GM19452 (cell line): ENCODE measurements around the gene RREB1.
"Not testable (repeated sequence)": the region's sequence is repeated elsewhere in the genome, so short reads cannot be mapped to it uniquely, and the experiment has no call there.

Experiments
- ATAC-seq: cut with Tn5 transposase; IDR thresholded peaks from one replicate; pipeline ENCODE4 v1.9.1; 2021; ENCODE audit not compliant: unreplicated experiment

The RREB1 gene

DNA sequence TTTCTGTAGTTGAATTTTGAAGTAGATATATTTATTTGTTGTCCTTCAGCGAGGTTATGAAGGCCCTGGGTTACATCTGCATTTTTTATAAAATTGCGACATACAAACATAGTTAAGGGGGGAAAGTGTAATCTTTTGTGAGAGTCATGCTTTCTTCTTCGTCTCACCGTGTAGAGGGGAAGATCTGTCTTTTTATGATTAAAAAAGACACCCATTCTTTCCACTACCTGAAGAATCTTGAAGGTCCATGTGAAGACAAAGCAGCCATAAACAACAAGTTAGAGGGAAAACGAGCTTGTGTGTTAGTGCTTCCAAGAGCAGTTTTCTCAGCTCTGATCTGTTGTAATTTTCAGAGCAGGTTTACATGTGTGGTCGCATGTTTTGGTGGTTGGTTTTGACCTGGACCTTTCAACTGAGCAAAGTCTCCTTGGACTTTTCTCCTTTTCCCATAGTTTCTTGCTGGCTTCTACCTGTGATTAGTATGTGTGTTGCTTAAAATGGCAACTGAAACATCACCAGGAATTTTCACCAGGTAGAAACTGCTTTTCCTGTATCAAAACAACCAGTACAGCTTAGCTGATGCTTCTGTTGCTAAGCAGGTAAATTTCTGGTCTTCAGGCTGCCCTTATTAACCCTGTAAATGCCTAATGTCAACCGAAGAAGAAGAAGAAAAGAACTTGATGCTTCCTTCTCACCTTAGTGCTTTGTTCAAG lies 37.3 kb downstream of the RREB1 start:
- ATAC-seq, result no peak

DNA sequence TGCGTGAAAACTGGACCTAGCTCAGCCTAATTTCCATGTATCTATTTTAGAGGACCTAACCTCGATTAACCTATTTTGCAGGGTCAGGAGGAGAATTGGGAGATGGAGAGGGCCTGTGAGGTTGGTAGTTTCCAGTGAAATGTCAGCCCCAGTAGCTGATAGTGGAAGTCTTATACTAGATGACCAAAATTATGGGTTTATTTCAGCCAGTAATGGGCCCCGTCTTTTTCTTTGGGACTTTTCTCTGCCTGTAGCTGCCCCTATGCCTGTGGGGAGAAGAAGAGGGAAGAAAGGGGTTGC lies 37.8 kb downstream of the RREB1 start:
- no peak for ATAC-seq

DNA sequence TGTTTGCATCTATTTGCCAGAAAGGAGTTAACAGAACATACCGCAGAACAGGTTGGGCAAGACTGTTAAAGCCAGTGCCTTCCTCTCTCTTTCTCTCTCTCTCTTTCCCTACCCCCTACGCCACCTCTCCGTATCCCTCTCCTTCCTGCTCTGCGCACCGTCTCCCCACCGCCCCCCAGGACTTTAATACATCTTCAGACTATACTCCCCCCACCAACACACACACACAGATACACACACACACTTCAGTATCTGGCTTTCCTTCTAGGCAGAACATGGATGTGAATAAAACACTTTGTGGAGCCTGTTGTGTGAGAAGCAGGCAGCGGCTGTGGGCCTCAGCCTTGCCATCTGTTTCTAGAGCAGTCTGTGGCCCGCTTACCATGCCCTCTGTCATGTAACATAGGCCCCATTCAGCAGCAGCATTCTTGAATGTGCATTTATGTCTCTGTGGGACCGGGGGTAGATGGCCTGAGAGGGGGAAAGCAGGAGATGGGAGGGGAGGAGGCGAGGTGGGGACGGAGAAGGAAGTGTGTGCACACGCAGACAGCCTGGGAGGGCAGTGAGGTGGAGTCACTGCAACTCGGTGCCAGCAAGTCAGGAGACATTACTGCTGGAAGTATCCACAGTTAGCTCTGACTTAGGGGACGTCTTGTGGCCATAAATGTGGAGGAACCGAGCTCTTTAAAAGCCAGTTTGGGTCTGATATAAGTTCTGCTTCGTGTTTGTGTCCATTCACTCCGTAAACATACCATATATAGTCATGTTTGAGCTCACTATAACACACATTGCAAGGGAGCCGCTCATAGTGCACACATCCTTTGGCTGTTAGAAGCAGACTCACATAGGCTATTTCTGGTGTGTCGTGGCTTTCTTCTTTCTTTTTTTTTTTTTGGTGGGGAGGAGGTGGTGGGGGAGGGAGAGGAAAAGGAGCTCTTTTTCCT lies 38.4 kb downstream of the RREB1 start:
- ATAC-seq, result peak; percentile 50

DNA sequence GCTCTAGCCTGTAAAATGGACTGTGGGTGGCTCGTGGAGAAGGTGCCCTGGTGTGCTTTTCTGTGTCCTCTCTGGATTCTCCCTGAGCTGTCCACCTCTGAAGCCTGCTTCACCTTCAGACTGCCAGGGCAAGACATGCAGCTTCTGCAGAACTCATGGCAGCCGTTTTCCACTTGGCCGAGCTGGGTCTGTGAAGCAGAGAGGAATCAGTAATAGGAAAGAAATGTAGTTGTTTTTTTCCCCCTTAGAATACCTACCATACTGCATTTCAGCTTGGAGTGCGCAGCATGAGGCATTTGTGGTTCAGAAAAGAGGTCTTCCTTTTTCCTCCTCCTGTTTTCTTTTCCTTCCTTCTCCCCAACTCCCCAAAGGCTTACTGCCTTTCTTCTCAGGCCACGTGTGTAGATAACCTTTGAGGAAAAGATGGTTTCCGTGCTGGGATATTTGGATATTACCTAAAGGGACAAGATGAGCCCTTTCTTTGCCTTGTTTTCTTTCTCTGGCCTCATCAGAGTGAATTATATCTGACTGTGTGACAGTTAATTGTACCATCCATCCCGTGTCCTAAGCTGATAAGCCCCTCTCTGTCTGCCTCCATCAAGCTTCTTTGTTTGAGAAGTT lies 39.4 kb downstream of the RREB1 start:
- ATAC-seq, result no peak

DNA sequence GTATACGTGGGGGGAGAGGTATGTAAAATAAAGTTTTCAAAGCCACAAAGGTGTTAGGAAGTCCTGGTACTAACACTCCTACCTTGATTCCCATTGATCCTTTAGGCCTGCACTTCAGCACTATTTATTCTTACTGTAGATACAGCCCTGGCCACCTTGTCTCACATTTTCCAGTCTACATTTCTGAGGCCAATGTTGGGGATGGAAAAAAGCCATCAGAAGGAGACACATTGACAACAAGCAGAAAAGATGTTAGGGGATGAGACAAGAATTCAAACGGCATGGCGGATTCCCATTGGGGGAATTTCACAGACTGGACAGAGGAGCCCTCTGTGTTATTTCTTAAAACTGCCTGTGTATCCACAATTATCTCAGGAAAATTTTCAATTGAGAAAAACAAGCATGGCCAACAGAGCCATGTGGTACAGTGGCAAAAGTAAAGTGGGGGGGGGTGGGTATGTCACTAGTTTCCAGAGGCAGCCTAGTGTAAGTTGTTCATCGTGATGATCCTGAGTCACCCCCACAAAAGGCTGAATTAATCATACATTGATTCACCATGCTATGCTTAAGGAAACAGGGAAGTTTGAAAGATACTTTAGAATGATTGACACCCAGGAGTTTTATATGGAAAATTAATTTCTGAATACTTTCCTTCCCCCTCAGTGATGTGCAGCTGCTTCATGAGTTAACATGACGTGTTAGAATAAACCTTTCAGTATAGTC lies 40.5 kb downstream of the RREB1 start:
- ATAC-seq, result no peak

DNA sequence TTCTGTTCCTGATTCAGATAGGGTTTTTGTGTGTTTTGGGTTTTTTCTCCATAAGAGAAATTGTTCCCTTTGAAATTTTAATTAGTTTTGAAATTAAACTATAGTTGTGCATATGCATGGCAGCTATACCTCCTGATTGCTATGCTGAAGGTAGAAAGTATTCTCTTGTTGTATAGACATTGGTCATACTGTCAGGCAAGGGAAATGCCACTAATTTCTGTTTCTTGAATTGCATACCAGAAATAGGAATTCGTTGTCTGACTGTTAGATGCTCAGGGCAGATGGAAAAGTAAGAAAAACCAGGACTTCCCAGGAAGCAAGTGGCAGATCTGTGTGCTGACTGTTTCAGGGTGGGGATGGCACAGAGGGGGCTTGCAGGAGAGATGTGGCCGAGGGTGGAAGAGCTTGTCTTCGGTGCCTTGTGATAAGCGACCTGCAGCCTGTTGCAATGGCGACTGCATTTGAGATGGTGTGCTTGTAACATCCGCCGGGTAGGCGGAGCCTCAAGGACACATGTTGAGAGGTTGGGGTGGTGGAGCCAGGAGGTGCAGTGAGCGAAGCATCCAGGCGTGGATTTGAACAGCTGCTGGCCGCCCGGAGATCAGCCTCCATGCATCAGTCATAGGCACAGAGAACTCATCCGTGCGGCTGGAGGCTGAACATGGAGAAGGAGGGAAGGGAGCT lies 42.8 kb downstream of the RREB1 start:
- no peak for ATAC-seq

DNA sequence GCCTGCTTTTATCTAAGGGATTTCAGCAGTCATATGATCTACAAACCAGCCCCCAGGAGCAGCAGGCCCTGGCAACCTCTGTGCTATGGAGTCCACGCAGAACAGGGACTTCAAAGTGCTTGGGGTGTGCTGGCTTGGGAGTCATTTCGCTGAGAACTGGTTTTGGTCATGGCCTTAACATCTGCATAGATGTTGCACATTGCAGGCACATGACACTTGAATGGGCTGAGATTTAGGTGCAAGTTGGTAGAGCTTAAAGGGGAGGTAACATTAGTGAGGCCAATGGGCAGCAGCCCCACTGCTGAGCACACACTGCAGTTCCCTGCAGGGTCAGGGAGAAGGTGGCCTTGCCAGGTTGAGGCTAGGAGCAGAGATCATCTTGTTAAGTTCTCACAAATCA lies 43.6 kb downstream of the RREB1 start:
- no peak for ATAC-seq

DNA sequence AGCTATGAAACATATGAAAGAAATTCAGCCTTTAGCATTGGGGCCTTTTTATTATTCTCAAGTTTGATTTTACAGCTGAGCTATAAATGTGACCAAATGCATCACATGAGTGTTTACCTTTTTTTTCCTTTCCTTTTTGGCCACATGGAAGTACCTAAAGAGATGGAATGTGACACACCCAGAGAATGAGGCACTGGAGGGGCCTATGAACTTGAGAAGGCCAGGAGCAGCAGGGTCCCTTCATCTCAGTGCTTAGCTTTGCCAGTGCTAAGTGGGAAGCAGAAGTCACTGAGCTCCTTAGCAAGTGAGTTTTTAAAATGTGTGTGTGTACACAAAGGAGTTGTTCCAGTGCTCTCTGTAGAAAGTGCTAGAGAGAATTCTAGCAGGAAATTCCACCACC lies 44.7 kb downstream of the RREB1 start:
- ATAC-seq, result no peak

DNA sequence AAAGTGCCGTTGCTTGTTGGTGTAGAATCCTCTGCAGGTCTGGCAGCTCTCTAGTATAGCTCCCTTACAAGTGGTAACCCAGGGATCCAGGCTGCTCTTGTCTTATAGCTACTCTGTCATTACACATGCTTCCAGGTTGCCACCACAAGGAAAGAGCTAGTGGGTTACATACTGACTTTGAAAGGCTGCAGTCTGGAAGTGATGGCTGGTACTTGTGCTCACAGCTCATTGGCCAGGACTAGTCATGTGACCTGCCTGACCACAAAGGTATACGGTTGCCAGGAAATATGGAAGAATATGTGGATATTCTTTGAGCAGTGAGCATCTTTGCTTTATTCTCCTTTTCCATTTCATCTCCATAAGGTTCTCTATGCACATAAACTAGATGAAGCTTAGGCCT lies 46.0 kb downstream of the RREB1 start:
- ATAC-seq, result no peak

DNA sequence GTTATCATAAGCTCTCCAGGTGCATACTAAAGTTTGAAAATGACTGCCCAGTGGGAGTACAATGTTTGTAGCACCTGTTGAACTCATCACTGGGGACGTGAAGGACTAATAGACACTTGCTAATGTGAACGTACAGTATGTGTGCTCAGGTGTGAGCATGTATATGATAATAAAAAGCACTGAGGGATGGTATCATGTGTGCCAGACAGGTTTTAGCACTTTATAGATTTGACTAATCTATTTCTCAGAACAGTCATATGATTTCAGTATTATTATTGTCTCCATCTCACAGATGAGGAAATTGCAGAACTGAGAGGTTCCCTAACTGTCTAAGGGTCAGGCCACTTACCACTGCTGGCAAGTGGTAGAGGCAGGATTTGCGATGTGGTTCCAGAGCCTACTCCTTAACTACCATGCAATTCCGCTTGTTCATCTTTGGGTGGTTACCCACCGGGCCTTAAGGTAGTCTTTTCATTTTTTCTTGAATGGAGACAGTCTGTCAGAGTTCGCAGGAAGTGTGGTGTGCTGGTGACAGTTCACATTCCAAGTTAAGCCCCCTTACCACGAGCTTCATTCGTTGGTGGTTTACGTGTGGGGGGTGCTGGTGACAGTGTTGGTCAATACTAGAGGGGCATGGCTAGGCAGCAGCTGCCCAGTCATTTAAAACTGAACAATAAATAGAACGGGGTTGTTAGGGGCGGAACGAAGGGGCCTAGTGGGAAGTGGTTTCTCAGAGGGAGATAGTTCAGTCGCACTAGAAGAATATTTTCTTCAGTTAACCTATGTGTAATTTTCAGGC lies 46.8 kb downstream of the RREB1 start:
- peak; percentile 81 for ATAC-seq

DNA sequence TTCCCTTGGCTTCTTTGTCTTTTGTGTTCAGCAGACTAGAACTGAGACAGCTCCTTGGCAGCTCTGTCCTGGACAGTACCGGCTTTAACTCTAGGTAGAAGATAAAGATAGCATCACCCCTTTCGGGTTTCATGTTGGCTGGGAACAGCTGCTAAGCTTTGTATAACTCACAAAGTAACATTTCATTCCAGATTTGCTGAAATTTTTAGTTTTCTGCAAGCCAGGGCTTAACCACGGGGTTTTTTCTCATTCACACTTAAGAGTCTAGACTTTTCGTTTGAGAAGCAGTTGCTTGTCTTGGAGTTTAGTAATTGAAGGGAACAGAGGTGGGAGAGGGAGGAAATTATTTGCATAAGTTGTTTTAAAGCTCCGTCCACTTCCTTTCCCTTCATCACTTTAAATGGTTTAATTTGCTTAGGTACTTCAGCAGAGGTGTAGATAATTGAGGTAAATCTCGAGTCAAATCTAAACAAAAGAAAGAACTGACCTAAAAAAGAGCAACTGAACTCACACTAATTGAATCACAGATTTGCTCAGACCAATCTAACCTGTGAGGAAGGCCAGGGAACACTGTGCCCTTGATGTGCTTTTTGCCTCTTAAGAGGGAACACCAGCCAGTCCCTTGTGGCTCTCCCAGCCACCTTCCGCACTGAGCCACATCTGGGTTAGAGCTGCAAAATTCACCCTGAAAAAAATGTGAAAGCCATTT lies 48.3 kb downstream of the RREB1 start:
- peak; percentile 35 for ATAC-seq

DNA sequence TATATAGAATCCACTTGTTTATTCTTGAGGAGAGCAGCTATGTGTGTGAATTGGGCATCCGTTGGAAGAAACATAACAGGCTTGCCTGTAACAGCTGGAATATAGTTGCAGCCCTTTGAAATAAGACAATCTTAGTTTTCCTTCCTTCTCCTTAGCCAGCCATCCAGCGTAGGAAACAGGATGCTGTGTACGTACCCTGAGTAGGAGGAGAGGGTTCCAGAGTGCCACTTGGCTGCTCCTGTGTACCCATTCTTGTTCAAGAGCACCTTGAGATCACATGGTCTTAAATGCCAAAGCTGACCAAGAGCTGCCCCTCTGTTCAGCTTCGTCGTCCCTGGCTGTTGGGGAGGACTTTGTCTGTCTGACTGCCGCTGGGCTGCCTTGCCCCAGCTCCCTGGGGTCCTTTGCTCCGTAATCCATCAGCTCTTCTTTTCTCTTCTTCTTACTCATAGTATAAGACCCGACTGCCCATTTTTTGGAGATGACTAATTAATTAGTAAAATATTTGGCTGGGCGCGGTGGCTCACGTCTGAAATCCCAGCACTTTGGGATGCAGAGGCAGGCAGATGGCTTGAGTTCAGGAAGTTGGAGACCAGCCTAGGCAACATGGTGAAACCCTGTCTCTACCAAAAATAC lies 49.0 kb downstream of the RREB1 start:
- ATAC-seq, result no peak

DNA sequence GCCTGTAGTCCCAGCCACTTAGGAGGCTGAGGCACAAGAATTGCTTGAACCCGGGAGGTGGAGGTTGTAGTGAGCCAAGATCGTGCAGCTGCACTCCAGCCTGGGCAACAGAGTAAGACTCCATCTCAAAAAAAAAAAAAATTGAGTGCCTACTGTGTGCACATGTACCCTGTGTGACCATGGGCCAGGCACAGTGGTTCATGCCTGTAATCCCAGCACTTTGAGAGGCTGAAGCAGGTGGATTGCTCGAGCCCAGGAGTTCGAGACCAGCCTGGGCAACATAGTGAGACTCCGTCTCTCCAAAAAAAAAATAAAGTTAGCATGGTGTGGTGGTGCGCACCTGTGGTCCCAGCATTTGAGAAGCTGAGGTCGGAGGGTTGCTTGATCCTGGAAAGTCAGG lies 49.5 kb downstream of the RREB1 start:
- not testable (repeated sequence) for ATAC-seq

DNA sequence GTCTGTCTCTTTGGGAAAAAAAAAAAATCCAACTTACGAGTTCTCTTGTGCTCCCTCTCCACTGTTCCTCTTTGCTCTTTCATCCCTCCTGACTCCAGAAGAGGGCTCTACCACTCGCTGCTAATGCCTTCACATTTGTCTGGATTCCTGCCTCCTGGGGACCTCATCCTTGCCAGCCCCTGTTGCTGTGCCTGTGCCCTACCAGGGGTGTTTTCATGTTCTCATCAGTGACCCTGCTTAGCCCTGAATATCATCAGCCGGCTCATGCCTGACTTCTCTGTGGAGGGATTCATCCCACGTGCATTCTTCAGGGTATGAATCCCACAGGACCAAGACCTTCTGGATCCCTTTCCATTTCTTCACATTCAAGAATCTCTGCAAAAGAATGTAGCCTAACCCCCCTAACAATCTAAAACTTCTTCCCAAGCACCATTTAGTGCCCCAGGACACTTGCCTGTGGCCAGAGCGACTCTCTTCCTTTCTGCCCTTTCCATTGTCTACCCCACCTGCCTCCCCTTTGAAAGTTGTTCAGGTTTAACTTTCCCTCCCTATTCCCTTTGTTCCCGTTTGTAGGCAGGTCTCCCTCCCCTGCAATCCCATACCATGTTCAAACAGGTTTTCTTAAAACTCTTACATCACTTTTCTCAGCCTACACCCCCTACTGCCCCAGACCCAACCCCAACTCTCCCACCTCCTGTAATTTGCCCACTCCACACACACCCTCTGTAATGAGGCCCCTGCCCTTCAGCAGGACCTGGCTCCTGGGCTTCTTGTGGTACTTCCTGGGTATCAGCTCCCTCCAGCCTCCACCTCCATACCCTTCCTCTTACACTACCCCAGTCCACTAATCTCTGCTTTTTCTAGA lies 50.2 kb downstream of the RREB1 start:
- no peak for ATAC-seq

DNA sequence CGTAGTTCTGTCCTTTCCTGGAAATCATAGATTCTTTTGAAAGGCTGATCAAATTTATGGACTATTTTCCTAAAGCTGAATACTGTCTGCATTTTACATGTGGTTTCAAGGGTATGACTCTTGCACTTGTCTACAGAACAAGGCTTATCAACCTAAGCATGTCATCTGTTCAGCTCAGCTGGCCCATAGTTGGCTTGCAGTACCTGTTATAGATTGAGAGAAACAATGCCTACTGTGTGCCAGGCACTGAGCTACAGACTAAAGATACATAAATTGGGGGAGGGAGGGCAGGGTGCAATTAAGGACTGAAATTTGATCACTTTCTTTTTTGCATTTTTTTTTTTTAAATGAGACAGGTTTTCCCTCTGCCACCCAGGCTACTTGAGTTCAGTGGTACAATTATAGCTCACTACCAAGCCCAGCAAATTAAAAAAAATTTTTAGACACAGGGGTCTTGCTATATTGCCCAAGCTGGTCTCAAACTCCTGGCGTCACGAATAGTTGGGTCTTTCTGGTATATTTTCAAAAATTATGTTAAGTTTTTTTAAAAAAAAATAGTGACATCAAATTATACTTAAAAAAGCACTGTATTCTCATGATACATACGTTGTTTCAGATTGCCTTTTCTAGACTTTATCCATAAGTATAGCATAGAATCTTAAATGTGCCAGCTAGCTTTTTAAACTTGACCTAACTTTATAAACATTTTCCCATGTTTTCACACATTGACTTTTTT lies 52.2 kb downstream of the RREB1 start:
- ATAC-seq, result no peak

DNA sequence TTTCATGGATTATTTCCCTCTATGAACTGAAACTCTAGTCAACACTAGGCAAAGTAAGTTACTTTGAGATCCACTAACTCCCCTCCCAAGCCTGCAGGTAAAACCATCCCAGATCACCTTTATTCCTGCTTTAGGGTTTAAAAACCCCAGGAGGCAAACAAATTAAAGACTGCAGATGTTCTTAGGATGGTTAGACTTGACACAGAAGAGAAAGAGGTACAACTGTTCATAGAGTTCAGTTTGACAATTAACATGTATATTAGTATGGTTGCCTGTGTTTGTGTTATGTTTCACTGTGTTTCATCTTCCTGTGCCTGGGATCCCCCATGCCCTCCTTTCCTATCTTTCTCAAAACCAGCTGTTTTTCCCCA lies 53.5 kb downstream of the RREB1 start:
- ATAC-seq, result no peak

DNA sequence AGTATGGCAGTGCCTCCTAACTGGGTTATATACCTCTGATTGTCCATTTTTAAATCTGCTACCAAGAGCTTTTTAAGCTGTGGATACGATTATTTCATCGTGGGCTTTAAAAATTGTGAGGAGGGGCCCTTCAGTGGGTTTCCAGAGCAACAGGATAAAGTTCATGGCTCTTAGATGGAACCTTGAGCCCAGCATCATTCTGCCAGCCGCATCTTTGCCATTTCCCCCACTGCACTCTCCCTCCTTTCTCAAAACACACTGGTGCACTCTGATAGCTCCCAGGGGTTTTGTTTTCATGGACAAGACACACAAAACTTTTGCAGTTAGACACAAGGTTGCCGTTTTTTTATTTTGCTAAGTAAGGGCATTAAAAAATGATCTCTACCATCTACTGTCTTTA lies 54.1 kb downstream of the RREB1 start:
- no peak for ATAC-seq
